A172 (cell line): ENCODE data around the gene RSPRY1. TPM values are rescaled to one million over a fixed set of nuclear protein-coding genes. Genes with fewer than 3 reads are reported as not detected.

Experiments used
- DNase-seq: peaks from one replicate; pipeline ENCODE4 v3.0.0-alpha.2; 2015; ENCODE audit warnings: low spot score
- total RNA-seq: library from RNA; depleted of rRNA; stranded (reverse); fragments of >200 nt; shearing (Covaris generic); gene quantifications from 2 replicates; pipeline ENCODE4 v1.2.3, GENCODE V29; 2014

Gene RSPRY1
- total RNA-seq, 1 experiment from 2014 or later = 25.8 TPM

DNA sequence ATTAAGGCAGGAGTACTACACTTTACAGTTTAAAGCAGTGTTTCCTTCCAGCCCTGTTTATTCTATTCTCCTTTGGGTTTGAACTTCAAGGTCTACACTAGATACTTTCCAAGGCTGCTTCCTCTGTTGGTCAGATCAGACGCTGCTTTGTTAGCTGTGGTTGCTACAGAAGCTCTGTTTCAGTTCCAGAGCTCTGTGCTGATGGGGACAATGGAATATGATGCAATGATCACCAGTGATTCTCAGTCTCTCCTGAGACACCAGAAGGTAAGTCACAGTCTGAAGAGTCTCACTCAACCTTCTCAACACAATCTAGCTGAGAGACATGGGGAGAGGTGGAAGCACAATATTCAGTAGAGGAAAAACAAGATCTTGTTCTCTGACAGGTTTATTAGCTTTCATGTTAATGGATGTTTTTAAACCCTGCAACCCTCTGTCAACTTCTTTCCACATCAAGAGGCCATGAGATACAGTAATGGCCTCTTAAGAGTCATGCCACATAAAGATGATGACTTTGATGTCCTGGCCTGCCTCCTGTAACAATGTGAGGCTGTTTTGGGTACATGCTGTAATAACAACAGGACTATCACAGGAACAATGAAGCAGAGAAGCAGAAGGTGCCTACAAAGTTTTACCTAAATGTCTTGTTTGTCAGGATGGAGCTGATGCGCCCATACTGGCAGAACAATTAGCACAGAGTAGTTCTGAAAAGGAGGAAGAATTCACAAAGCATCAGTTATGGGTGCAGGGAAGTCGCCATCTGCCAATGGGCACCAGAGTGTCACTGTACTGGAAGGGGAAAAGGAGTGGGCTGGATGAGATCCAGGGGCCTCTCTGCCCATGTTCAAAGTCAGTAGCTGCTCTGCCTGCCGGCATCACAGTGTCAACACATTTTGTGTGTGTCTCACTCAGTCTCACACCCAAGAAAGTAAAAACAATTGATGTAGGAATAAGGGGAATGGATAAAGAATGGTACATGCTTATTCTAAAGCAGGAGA lies 33.7 kb upstream of the RSPRY1 start:
- no peak for DNase-seq

DNA sequence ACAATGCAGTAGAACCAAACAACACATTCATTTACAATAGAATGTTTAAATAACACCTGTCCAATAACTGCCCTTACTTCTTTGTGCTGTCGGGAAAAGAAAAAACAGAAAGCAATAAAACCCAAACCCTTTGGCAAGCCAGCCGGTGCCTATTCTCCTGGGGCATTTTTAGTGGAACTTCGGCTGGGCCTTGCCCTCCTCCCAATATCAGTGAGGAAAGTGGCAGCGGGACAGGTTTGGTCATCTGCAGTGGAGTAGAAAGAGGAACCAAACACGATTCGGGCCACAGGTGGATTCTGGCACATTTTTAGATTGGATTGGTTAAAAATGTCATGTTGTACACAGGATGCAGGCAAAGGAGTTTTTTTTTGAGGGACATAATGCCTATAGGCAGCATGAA lies 32.3 kb upstream of the RSPRY1 start:
- DNase-seq = no peak

DNA sequence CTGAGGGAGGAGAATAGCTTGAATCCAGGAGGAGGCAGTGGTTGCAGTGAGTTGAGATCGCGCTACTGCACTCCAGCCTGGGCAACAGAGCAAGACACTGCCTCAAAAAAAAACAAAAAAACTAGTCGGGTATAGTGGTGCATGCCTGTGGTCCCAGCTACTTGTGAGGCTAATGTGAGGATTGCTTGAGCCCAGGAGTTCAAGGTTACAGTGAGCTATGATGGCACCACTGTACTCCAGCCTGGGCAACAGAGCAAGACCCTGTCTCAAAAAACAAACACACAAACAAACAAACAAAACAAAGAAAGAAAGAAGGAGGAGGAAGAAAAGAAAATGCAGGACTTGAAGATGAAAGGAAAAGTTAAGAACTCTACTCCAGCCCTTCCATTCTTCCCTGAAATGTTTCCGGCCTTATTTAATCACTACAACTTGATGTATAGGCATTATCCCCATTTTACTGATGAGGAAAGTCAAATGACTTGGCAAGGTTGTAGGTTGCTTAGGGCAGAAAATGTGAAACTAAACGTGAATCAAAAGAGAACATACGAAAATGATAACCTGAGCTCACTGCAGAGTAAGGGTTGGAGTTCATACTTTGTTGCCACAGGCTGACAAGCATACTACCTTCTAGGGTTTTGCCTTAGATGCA lies 30.3 kb upstream of the RSPRY1 start:
- DNase-seq = no peak

DNA sequence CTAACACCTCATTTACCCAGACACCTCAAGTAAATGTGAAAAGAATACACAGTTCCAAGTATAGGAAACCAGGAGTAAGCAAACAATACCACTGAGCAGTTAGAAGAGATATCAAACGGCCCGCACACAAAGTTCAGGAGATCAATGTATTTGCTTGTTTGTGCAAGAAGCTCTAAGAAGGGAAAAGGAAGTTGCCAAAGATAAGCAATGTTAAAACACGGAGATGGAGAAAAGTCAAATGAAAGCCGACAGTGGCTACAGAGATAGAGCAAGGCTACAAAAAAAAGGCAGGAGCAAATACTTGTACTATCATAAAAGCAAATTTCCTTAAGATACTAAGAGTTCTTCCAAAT lies 29.8 kb upstream of the RSPRY1 start:
- DNase-seq = no peak

DNA sequence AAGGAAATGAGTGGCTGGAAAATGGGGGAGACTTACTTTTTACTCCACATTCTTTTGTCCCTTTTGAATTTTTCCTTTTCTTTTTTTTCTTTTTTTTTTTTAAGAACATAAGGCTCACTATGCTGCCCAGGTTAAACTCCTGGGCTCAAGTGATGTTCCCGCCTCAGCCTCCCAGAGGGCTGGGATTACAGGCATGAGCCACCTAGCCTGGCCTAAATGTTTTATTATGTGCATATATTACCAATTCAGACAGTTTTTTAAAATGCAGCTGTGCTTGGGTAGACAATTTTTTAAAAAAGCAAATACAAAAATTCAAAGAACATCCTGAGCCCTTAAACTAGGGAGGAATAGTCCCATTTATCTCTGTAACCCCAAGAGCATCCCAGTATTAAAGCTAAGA lies 28.6 kb upstream of the RSPRY1 start:
- DNase-seq = no peak

DNA sequence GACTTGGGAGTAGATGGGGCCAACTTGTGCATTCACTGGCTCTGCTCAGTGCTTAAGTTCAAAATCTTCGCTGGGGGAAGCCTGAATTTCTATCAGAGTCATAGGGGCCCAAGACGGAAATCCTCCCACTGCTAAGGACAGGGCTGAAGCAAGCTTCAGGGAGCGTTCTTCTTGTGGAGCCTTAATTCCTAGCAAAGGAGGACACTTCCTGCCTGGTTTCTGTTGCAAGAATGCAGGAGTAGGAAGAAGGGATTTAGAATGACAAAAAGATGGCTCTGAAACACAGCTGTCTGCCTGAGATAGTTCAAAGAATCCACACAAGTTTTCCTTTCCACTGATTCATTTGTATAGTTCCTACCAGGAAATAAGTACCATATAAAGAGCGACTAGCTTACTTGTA lies 26.7 kb upstream of the RSPRY1 start:
- no peak for DNase-seq

DNA sequence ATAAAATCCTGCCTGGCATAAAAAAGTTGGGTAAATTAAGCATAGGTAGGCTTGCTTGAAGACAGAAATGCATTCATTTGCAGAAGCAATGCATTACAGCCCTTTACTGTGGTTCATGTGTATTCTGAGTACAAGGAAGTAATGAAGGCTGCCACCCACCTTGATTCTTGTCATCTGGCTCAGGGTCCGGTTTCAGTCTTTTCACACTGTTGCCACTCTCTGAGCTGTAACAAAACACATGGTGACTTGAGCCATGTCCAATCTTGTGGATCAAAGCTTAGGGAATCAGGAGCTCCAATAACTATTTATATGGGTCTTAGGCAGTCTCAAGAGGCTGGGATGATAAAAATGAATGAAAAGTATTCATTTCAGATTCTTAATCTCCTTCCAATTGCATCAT lies 22.3 kb upstream of the RSPRY1 start:
- no peak for DNase-seq

DNA sequence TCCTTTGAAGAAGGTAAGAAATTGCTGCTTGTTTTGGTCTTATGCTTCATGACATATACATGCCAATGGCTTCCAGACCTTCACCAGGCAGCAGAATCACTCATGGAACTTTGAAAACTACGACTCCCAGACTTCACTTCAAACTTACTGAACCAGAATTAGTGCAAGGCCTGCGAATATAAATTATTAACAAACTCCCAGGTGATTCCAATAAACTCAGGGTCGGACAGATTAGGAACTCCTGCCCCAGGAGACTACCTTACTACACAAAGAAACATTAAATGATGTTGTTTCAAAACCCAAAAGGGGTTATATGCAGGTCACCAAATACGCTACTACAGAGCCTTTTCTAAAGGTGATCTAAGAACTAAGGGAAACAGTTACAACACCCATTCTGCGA lies 20.6 kb upstream of the RSPRY1 start:
- no peak for DNase-seq

DNA sequence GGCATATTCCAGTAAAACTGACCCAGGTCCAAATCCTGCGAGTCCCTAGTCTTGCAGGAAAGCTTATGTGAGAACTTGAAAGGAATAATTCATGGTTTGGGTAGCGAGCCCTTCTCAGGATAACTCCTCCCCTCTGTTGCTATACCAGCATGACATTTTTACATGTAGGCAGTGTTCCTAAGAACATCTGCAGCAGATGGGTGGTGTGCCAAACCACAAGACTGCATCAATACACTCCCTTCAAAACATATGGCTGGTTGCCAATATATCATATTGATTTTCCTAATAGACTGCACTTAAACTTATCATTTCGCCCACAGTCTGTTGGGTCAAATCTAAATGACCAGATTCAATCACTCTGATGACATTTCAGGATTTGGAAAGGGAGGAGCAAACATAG lies 20.2 kb upstream of the RSPRY1 start:
- DNase-seq = no peak

DNA sequence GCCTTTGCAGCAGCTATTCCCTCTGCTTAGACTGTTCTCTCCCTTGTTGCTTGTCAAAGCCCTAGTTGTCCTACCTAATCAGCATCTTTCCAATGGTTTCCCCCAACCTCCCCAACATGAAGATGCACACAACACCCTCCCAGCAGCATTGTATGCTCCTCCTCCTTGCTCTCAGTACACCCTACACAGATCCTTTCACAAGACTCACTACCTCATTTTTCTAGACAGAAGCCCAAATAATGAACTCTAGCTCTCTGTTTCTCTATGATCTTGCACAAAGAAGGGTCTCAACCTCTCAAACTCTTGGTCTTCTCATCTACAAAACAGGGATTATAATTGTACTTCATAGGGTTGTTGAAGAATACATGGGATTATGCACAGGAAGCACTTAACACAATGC lies 19.7 kb upstream of the RSPRY1 start:
- no peak for DNase-seq

DNA sequence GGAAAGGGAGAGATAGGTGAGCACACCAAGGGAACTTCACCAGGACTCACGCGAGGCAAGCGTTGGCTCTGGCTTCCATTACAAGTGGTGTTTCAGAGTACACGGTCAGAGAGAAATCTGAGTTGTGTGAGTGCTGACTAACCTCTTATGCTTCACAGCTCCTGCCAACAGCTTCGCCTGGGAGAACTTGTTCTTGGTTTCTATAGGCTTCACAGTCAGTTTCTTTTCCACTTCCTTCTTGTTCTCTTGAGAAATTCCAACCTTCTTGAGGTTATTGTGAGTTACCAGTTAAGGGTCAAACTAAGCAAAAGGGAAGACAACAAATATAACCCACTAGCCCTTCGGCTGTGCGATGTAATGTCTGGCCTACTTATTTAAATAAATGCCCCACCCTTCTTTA lies 19.2 kb upstream of the RSPRY1 start:
- no peak for DNase-seq

DNA sequence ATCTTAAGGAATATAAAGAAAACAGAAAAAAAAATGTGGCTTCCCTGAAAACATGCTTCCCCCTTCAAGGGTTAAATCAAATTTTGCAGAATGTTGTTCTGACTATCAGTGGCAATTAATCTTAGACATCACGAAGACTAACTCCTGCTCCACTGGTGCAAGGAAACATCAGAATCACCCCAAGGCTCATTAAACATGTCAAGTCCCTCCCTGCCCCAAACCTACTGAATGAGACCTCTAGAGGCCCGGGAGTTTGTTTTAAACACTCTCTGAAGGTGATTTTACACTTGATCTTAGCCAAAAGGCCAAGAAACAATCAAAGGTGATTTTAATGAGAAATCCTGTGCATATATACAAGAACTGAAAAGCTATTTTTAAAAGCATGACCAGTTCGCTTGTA lies 18.6 kb upstream of the RSPRY1 start:
- no peak for DNase-seq

DNA sequence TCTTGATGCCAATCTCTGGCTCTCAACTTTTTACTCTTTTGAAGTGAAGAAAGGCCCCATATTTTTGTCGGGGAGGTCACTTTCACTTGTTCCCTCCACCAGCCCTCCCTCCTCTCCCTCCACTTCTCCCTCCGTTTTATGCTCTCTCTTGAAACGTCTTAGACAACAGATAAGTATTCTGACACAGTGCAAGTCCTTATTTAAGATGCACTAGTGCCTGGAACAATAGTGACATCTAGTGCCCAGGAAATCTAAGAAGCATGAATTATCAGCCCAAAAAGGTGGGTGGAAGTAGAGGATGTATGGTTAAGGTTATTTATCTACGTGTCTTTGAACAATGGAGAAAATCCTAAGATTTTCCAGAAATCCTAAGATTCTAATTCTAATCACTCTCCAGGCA lies 18.2 kb upstream of the RSPRY1 start:
- DNase-seq = peak; percentile 62

DNA sequence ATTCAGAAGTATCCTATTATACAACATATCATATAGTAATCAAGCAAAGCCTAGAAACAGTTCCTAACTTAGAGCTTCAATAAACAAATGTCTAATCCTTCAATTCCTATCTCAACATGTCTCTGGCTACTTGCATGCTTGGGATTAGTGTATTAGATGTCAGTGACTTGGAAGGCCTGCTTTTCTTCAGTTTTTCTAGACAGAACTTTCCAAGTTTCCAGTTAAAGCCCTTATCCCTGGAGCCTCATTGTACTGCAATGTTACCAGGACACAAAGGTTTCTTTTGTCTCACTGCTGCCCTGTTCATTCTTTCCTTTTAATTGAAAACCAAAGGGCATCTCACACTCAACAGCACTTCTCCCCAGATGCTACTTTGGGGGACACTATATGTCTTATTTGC lies 16.8 kb upstream of the RSPRY1 start:
- no peak for DNase-seq

DNA sequence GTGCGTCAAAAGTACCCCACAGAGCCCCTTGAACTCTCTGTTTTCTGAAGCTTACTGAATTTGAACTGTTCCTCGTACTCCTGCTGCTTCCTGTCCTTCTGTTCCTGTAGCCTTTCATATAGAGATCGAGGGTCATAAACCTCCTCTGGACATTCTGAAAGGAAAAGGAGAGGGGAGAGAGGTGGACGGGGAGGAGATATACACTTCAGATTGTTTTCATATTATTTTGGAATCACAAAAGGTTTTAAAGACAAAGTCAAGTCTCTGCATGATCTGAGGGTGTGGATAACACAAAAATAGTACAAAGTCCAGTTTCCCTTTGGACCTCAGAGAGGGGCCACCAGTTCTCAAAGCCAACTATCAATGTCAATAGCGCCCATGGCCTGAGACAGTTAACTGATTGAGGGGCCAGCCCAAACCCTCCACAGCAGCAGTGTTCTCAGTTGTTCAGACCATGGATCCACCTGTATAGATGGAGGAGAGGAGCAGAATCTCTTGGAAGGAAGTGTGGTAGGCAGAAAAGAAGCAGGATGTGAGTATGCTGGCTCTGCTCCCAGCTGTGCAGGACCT lies 13.3 kb upstream of the RSPRY1 start:
- DNase-seq = no peak

DNA sequence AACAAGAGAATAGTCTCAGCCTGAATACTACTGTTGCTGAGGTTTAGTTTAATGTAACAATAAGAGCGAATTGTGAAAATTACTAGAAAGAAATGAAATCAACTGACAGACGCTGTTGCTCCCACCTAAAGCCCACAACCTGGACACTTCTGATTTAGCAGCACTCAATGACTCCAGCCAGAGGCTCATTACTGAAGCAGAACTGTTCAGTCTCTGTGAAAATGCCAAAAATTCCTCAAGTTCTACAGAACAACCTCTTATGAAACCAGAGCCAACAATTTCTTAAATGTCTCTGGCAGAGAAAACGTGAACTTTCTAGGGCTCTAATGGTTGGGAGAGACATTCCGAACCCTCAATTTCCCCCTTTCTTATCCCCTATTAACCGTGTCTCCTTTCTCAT lies 10.2 kb upstream of the RSPRY1 start:
- DNase-seq = no peak

DNA sequence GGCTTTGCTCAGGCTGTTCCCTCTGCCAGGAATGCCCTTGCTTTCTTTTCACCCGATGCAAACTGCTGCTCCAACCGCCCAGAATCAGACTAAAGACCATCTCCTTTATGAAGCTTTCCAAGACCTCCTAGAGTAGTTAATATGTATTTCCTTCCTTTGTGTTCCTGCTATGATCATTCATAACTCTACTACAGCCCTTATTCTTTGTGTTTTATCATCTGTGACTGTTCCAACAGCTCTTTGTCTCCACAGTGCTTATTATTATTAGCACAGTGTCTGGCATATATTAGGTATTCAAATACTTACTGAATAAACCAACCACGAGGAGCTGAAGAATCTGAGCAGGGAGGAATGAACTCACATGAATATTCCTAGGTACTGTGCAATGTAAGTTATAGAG lies 7.9 kb upstream of the RSPRY1 start:
- DNase-seq = no peak

DNA sequence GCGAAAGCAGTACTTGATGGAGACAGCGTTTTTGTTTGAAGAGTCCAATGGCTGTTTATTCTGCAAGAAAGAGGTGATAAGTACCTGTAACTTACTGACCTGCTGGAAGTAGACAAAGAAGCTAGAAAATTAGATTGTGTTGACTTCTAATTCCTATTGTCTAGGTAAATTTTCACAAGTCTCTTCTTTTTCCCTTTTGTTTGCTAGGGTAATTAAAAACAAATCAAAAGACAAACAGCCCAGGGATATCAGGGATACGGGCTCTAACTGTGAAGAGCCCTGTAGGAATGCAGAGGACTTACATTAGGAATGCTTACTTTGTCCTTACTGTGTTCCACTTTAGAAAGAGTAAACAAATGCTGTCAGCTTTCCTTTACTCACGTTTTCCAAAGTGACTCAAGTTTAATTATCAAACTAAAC lies 7.3 kb upstream of the RSPRY1 start:
- no peak for DNase-seq

DNA sequence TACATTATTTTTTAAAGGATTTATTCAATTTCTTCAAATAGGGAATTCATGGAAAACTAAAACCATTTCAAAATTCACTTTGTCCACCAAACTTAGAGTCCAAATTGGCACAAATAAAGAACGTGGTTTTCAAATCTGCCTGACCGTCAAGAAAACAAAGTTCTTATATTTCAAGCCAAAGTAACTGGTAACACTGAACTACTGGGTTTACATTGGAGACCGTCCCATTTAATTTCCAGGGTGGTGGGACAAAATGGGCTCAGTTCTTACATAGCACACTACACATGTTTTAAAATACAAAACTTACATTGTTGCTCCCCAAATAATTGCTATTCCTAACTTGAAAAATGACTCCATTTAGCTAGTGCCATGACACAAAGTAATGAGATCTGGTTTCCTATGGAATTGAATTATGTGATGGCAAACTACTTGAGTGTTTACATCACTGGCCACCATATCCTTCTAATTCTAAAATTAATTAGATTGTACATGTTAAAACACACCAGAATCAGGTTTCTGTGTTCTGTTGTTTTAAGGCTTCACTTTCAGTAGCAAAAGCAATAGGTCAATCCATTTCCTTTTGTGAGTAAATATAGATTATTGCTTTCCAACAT lies 6.8 kb upstream of the RSPRY1 start:
- no peak for DNase-seq

DNA sequence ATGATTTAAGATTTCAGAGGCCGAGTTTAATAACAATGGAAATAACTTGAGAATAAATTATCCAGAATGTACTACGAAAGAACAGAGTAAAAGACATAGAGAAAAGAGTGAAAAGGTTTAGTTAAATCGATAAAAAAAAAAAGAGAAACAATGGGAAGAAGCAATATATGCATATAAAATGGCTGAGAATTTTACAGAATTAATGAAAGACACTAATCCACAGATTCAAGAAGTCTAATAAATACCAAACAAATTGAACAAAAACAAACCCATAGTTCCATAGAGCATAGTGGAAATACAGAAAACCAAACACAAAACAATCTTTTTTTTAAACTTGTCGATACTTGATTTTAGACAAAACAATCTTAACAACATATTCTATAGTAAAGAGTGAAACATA lies 2.0 kb upstream of the RSPRY1 start:
- DNase-seq = no peak

DNA sequence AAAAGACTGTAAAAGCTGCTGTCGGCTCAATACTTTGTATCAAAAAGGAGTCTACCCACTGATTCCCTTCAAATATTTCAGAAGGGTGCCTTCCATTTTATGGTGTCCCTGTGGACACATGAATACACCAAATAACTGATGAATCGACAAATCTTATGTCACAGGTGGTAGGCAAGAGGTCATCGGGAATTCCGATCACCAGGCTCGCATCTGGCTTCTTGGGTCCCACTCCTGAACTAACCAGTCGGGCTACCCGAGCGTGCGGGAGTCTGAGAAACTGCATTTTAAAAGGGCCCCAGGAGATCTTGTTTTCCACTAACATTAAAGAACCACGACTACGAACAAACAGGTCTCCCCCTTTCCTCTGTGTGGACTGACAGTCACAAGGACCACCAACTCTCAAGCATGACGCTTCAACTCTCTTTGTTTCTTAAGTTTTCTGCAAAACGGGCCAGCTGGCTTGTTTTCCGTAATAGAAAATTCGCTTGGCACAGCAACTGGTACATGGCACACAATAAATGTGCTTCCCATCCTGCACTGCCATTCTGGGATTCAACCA lies 1.2 kb upstream of the RSPRY1 start:
- no peak for DNase-seq

DNA sequence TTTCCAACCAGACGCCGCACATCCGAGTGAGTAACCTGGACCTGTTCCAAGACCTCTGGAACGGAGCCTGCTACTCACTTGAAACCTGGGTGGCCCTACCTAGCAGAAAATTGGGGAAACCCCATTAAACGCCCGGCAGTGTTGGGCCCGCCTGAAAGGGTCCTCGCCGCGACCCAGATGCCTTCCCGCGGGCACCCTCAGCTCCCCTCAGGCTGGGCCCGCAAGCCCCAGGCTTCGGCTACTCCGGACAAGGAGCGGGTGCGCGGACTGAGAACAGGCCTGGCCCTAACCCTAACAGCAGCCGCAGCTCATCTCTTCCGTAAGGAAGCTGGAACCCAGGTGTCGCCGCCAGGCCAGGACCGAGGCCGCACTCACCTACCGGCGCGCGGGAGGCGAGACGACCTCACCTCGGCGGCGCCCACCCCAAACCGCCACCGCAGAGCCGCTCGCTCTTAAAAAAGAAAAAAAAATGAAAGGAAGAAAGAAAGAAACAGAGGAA lies 634 bp upstream of the RSPRY1 start:
- DNase-seq = peak; percentile 67
